GM21526 (cell line): ENCODE measurements around the gene PIK3R1.

Experiments used
- ATAC-seq: cut with Tn5 transposase; IDR thresholded peaks from one replicate; pipeline ENCODE4 v1.9.1; 2021; ENCODE audit warnings: moderate library complexity; ENCODE audit not compliant: unreplicated experiment, low FRiP score

The PIK3R1 gene

GRCh38 chr5:68249520-68249919 is 34.0 kb downstream of the PIK3R1 start:
- ATAC-seq: no peak

- ATAC-seq: no peak
Measured at GRCh38 chr5:68250661-68251298, 35.2 kb downstream of the PIK3R1 start.

DNA sequence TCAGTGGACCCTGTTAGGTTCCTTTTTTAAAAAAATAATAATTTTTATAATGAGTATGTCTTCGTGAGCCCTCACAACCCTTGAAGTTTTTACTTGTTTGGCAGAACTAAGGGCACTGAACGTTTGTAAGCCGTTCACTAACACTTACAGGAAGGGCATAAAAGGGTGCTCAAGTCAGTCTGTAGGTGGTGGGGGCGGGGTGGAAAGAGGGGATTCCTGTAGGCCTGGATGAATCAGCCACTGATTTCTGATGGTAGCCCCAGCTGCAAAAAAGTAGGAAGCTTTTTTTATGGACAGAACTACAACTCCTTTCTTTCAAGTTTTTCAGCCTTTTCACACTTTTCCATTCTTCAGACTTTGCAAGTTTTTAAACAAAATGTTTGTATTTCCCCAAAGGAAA is 35.8 kb downstream of the PIK3R1 start:
- ATAC-seq: no peak

DNA sequence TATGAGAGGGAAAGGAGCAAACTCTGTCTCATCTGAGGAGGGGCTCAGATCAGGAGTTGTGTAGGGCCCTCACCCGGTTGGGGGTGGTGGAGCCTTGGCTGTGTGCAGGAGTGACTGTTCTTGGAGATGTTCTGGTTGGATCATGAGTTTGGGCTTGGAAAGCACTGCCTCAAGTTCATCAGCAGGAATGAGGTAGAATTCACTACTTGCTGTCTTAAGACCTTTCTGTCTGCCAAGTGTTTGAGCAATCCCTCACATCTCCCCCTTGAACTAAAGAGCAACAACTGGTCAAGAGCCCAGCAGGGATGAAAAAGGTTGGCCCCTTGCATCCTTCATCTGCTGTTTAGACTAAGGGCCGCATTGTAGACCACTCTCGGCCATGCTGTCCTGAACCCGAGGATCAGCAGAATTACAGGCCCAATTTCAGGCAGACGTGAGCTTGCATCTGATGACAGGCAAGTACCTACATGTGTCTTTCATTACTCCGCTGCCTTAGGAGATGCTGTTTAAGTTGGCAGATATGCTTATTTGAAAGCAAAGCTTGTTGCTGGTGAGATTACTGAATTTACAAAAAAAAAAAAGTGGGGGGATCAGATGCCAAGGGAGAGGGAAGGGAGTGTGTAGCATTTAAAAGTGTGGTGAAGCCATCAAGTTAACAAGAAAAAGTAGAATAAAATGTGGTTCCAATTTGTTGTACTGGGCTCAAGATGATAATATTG is 36.4 kb downstream of the PIK3R1 start:
- no peak for ATAC-seq

GRCh38 chr5:68252673-68253623 is 37.4 kb downstream of the PIK3R1 start:
- ATAC-seq: peak; percentile 53

DNA sequence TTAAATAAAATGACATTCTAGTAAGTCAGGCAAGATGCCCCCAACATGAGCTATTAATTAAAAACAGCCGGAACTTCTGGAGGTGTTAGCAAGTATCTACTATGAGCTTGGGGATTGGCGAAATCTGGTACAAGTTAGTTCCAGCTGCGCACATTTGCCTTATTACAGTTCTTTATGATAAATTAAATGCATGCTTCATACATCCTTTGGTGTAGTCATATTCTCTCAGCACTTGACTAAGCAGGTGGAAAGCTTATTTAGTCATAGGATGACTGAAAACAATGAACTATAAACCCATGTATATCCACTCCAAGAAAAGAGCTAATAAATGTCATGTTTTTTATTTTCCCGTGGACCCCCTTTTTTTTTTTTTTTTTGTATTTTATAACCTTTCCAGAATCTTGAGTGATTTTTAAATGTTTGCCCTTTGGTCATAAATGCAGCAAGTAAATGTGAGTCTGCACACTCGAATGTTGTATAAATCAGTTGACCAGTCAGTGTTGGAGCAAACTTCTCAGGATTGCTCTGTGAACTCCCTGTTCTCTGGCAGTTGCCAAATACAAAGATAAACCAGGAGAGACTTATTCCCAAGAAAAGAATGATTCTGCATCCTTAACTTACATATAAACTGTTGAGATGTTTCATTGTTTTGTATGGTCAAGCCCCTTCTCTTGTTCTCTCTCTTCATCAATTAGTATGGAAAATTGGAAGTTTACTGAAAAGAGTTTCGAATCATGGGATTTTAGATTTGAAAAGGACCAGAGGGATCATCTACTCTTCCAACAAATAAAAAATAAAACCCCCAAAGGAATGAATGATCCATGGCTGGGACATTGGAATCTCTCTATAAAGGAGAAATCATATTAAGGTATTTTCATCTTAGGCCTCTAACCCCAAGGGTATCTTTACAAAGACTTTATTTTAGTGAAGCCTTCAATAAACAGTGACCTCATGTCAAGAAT is 38.3 kb downstream of the PIK3R1 start:
- no peak for ATAC-seq

- no peak for ATAC-seq
Measured at GRCh38 chr5:68254810-68255209, 39.3 kb downstream of the PIK3R1 start.

DNA sequence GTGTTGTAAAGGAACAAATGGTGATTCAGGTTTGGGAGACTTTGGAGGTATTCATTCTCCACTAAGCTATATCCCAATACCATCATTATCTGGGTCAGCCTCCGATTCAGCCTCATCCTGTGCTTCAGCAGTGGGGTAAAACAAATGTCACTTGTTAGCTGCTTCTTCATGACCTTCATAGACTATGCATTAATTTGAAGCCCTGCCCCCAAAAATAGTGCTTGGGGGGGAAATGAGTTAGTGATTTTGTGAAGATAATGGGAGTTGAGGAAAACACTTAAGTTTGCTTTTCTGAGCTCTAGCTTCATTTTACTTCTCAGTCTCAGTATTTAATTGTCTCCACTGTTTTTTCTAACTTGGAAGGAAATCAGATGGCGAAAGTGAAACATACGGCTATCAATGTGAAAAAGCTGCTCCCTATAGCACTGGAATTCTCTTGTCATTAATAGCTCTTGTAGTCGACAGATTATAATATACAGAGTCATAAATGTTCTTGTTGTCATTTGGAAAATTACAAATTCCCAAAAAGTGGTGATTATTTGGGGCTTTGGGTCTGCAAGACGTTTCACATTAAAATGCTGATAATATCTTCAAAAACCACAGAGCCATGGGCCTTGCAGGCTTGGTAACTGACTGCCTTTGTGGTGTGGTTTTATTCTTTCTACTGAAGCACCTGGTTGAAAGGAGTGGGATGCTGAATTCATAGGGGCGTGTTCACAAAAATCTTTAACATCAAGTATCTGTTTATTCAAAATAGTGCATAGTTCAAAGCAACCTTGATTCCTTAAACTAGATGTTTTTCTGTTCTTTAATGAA is 40.0 kb downstream of the PIK3R1 start:
- ATAC-seq: no peak

GRCh38 chr5:68257210-68257609 is 41.7 kb downstream of the PIK3R1 start:
- no peak for ATAC-seq

DNA sequence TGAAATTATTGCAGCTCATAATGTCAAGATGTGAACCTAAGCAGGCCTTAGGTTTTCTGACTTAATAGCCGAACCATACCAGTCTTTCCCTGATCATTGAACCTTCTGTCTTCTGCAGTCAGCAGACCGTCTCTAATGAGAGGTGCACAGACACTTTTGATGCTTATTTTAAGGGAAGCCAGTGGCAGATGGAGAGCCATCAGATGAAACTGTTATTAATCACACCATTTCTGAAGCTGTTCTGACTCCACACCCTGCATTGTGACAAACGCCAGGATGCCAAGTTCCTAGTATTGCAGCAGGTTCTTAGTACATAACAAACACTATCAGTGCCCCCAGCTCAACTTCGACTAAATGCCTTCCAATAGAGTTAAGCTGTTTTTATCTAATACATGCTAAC is 43.0 kb downstream of the PIK3R1 start:
- ATAC-seq: no peak

DNA sequence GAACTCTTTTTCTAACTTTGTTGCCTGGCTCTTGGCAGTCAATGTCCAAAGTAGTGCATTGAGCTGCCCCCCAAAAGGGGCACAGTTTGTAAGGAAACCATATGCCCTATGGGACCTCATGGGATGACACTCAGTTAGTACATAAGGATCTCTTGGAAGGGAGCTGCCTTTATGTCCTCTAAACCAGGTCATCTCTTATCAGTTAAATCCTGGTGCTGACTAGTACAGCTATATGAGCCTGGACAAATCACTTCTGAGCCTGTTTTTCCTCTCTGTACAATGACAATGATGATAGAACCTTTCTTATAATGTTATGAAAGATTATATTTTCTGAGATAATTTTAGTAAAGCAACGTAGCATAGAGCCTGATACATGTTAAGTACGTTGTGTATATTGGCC is 44.1 kb downstream of the PIK3R1 start:
- ATAC-seq: no peak

- ATAC-seq: no peak
Measured at GRCh38 chr5:68260467-68260866, 44.9 kb downstream of the PIK3R1 start.

GRCh38 chr5:68261169-68261568 is 45.6 kb downstream of the PIK3R1 start:
- ATAC-seq: no peak

- no peak for ATAC-seq
Measured at GRCh38 chr5:68261569-68262065, 46.1 kb downstream of the PIK3R1 start.

DNA sequence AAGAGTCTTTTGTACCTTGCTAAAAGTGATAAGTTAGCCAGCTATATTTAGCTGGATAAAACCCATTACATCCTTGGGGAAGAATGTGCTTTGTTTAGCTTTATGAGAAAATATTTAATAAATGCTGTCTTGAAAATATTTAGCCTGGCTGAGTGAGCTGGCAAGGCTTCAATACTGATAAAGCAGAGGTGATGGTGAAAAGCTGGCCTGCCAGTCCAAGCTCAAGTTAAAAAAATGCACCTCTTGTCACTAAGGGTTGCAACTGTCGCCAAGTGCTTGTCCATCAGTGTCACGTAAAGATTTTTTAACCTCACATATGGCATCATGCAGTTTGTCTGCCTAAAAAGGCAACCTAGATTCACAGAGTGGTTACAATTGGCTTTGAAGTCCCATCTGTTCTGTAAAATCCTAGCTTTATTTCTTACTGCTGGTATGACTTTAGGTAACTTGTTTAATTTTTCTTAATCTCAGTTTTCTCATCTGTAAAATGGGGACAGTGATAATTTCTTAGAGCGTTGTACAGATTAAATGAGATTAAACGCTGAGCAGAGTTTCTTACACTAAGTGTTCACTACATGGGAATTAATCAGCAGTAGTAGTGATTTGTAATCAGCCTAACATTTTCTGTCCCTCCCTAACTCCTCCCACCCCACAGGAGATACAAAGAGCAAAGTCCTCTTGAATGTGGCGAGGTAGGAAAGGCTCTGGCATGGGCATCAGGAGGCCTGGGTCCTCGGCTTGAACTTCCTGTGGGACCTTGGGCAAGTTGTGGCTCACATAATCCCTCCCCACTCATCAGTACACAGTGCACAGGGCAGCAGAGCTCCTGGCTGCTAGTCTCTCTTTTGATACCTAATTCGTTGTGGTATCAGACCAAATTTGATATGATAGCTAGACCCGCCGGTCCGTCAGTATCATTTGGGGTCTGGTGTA is 48.7 kb downstream of the PIK3R1 start:
- ATAC-seq: no peak

DNA sequence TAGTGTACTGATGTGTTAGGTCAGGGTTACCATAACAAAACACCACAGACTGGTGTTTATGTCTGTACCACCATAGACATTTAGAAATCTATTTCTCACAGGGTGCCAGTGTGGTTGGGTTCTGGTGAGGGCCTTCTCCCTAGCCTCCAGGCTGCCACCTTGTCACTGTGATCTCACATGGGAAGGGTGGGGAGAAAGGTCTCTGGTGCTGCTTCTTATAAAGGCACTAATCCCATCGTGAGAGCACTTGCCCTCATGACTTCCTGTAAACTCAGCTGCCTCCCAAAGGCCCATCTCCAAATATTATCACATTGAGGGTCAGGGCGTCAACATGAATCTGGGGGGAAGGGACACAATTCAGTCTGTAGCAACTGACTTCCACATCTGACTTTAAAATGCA is 49.8 kb downstream of the PIK3R1 start:
- ATAC-seq: no peak

DNA sequence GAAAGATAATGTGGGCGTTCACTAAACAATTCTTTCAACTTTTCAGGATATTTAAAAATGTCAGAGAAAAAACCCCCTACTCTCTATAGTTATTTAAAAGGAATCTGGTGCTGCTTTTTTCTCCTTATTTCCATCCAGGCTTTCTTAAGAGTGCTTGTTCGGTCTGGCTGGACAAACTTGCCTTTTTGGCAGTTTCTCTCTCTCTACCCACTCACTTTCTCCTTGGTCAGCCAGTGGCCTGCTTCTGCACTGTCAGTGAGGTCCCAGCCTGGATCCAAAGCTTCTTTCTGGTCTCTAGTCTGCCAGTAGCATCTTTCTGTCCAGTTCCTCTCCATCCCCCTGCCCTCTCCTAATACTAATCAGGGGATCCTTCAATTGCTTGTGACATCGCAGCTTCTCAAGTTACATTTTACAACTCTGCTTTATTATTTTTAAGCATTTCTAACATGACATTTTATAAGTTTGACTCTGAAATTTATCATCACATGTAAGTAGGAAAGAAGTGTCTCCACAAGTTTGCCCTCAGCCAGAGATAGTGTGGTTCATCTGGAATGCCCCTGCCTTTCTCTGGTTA is 50.4 kb downstream of the PIK3R1 start:
- no peak for ATAC-seq

- no peak for ATAC-seq
Measured at GRCh38 chr5:68266457-68266856, 50.9 kb downstream of the PIK3R1 start.
